ENCODE measurements around the gene SAPCD2. TPM values are rescaled to one million over a fixed set of nuclear protein-coding genes. Genes with fewer than 3 reads are reported as not detected.
A peak's percentile ranks its signal among the peaks of the same experiment; 100 is the strongest.
"Not testable (repeated sequence)": the region's sequence is repeated elsewhere in the genome, so short reads cannot be mapped to it uniquely, and the experiment has no call there.

The SAPCD2 gene
- total RNA-seq, 1 donor from 2014 or later: 2.7 TPM

DNA sequence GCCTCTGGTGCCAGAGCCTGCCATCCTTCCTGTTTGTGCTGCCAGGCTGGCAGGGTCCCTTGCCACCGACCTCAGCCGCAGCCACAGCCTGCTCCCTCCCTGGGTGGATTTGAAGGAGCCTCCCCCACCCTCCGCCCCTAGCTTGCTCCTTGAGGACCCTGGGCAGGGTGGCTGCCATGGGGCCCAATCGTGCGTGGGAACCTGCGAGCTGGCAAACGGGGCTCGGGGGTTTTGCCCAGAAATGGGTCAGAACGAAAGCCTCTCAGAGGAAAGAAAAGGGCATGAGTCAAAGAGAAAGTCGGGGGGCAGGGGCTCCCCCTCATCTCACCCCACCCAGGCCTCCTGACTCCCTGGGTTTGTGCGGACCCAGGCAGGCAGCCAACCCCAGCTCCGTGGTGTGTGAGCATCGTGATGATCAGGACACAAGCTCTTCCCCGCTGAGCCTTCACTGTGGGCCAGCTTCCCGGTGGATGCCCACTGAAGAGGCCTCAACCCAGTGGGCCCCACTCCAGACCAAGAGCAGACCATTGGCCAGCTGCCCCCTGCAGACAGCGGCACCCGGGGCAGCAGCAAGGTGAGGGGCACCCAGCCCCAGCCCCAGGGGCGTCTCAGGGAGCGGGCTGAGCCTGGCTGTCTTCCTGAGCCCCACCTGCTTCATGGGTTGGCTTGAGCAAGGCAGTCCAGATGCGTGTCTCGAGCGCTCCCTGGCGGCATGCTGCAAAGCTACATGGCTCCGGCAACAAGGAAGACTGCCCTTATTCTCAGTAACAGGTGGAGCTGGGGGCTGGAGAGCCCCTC lies 35.4 kb downstream of the SAPCD2 start:
- H3K9me3 ChIP-seq: no peaks in the 10 kb centered on the region
- H3K4me1 ChIP-seq: peaks cover 15% of the 10 kb centered on the region
- no peak overlapping the region for H3K4me3 ChIP-seq
- intact Hi-C loops (cut with DNase I): no loop called here
- peaks cover 0 to 7% of the 10 kb centered on the region in 2 donors for H3K36me3 ChIP-seq
- H3K27ac ChIP-seq: no peak overlapping the region
- DNase-seq (ENCODE audit: extremely low spot score in 2 of 2): no peak
- TF ChIP-seq POLR2AphosphoS5 (IDR thresholded peaks at IDR 0.05; ENCODE audit: insufficient read depth in 1 of 2, low read depth in 1 of 2) (no peak), POLR2A (IDR thresholded peaks at IDR 0.05) (no peak)
- TF ChIP-seq, protein P1, sequence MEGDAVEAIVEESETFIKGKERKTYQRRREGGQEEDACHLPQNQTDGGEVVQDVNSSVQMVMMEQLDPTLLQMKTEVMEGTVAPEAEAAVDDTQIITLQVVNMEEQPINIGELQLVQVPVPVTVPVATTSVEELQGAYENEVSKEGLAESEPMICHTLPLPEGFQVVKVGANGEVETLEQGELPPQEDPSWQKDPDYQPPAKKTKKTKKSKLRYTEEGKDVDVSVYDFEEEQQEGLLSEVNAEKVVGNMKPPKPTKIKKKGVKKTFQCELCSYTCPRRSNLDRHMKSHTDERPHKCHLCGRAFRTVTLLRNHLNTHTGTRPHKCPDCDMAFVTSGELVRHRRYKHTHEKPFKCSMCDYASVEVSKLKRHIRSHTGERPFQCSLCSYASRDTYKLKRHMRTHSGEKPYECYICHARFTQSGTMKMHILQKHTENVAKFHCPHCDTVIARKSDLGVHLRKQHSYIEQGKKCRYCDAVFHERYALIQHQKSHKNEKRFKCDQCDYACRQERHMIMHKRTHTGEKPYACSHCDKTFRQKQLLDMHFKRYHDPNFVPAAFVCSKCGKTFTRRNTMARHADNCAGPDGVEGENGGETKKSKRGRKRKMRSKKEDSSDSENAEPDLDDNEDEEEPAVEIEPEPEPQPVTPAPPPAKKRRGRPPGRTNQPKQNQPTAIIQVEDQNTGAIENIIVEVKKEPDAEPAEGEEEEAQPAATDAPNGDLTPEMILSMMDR (IDR thresholded peaks at IDR 0.05): peak; percentile 75 to 86 (median 76)
- H3K27me3 ChIP-seq: no peaks in the 10 kb centered on the region

- H3K36me3 ChIP-seq: no peaks in the 10 kb centered on the region
- H3K9me3 ChIP-seq: no peaks in the 10 kb centered on the region
- no peak overlapping the region for H3K27ac ChIP-seq
- H3K27me3 ChIP-seq: no peaks in the 10 kb centered on the region
- TF ChIP-seq POLR2A (IDR thresholded peaks at IDR 0.05) (no peak), POLR2AphosphoS5 (IDR thresholded peaks at IDR 0.05; ENCODE audit: insufficient read depth in 1 of 2, low read depth in 1 of 2) (no peak)
- TF ChIP-seq, protein P1 (IDR thresholded peaks at IDR 0.05): no peak
- no peak for DNase-seq (ENCODE audit: extremely low spot score in 2 of 2)
- intact Hi-C loops (cut with DNase I): no loop called here
- peak overlapping the region in 1 of 2 donors; percentile 16 for H3K4me3 ChIP-seq
- peaks cover 19% of the 10 kb centered on the region for H3K4me1 ChIP-seq
Observed at GRCh38 chr9:137034039-137034708, 36.2 kb downstream of the SAPCD2 start.

DNA sequence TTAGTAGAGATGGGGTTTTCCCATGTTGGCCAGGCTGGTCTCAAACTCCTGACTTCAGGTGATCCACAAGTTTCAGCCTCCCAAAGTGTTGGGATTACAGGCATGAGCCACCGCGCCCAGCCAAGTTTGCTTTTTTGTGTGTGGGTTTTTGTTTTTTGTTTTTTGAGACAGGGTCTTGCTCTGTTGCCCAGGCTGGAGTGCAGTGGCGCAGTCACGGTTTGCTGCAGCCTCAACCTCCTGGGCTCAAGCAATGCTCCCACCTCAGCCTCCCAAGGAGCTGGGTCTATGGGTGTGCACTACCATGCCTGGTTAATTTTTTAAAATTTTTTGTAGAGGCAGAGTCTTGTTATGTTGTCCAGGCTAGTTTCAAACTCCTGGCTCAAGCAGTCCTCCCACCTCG lies 36.9 kb downstream of the SAPCD2 start:
- H3K36me3 ChIP-seq; DNase-seq (ENCODE audit: extremely low spot score in 2 of 2); H3K9me3 ChIP-seq; intact Hi-C loops (cut with DNase I); H3K27ac ChIP-seq; H3K27me3 ChIP-seq: not testable (repeated sequence)
- peaks cover 26% of the 10 kb centered on the region for H3K4me1 ChIP-seq
- H3K4me3 ChIP-seq: peak overlapping the region in 1 of 2 donors; percentile 16

DNA sequence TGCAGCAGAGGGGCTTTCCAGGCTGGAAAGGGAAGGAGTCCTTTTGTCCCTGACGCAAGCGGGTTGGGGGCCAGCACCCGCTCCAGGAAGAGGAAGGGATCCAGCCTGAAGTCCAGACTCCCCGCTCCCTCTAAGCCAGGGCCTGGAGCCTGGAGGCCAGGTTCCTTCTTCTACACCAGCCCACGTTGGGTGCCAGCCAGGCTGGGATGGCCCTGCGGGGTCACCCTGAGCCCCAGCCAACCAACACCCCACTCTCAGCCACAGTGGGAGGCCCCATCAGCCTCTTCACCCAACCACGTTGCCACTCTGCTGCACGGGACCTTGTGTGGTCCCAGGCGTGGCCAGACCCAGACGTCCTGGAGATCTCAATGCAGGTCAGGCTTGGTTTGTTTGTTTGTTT lies 37.5 kb downstream of the SAPCD2 start:
- Histone ChIP-seq H3K9me3 (no peaks in the 10 kb centered on the region), H3K4me1 (peaks cover 29% of the 10 kb centered on the region), H3K27ac (no peak overlapping the region), H3K27me3 (no peaks in the 10 kb centered on the region), H3K36me3 (no peaks in the 10 kb centered on the region), H3K4me3 (no peak overlapping the region)
- intact Hi-C loops (cut with DNase I): no loop called here
- TF ChIP-seq, protein P1 (IDR thresholded peaks at IDR 0.05): no peak
- TF ChIP-seq POLR2AphosphoS5 (IDR thresholded peaks at IDR 0.05; ENCODE audit: insufficient read depth in 1 of 2, low read depth in 1 of 2): no peak
- TF ChIP-seq POLR2A (IDR thresholded peaks at IDR 0.05): no peak
- DNase-seq (ENCODE audit: extremely low spot score in 2 of 2): no peak

- Histone ChIP-seq H3K36me3 (no peaks in the 10 kb centered on the region), H3K4me1 (peaks cover 35% of the 10 kb centered on the region), H3K9me3 (no peaks in the 10 kb centered on the region), H3K4me3 (no peak within 1 kb of the TSS), H3K27ac (no peak within 1 kb of the TSS), H3K27me3 (no peaks in the 10 kb centered on the region)
- no peak for DNase-seq (ENCODE audit: extremely low spot score in 2 of 2)
- intact Hi-C loops (cut with DNase I): no loop called here
- no peak for TF ChIP-seq POLR2AphosphoS5 (IDR thresholded peaks at IDR 0.05; ENCODE audit: insufficient read depth in 1 of 2, low read depth in 1 of 2)
- TF ChIP-seq, protein P1 (IDR thresholded peaks at IDR 0.05): no peak
- no peak for TF ChIP-seq POLR2A (IDR thresholded peaks at IDR 0.05)
Observed at GRCh38 chr9:137031904-137032640, 38.3 kb downstream of the SAPCD2 start, which contains the start of gene FUT7. Gene FUT7 (minus strand): TSS chr9:137032088. CDS start chr9:137031991, 97 bp downstream.
